K562 (cell line): ENCODE results near the gene FRG2. TPM values are rescaled to one million over a fixed set of nuclear protein-coding genes. Genes with fewer than 3 reads are reported as not detected.
"Not testable (repeated sequence)": the region's sequence is repeated elsewhere in the genome, so short reads cannot be mapped to it uniquely, and the experiment has no call there.

Source experiments
- ATAC-seq: fragments of 200-7000 bp; cut with Tn5 transposase; 3 replicates; pipeline ENCODE4 v1.9.1; 2020; ENCODE audit warnings: moderate library complexity
- BruUV-seq: library from RNA; stranded (reverse); fragments of 400-500 nt; replicated peaks from 2 replicates; lab custom pipeline; 2021; lab: Mats Ljungman, UMichigan
- CTCF ChIA-PET: fragments of 300-600 bp; formaldehyde crosslinking; extraction: SDS; loops from one replicate; lab custom pipeline; 2021; ENCODE audit warnings: low intra/inter-chr PET ratio; lab: Yijun Ruan, JAX
- POLR2A ChIA-PET: fragments of 300-600, 350-650 bp; sonication (Branson Sonifier 250); formaldehyde crosslinking; extraction: SDS; loops from one replicate; lab custom pipeline; 2021; ENCODE audit warnings: antibody characterized with exemption, inconsistent platforms; lab: Yijun Ruan, JAX
- DNase-seq, 4 experiments: peaks; one replicate each; pipeline versions ENCODE4 v3.0.0 to v3.0.0-alpha.2; 2011 to 2018; ENCODE audit warnings: low spot score in 3 of 4, mixed read lengths in 3 of 4; ENCODE audit errors: extremely low read depth in 1 of 4
- FAIRE-seq: peaks from 2 replicates; lab custom pipeline; 2011; peaks lifted over from hg19 to GRCh38; lab: Jason Lieb, UNC
- H2AFZ ChIP-seq: 2 replicates; pipeline ENCODE4 v1.6.0; 2011; ENCODE audit warnings: low read depth, low read length, control low read depth, inconsistent platforms
- H3K27ac ChIP-seq: fragments of 200-600 bp; 3 replicates; pipeline ENCODE4 v1.8.0; 2011; ENCODE audit warnings: low read depth, mild to moderate bottlenecking, control low read depth, inconsistent platforms, low read length, moderate library complexity, mixed read lengths; ENCODE audit errors: extremely low read depth
- H3K27me3 ChIP-seq, 2 experiments: fragments of 300-600 bp in 1 of 2; 2 replicates in 1 of 2; 3 replicates in 1 of 2; pipeline versions ENCODE4 v1.6.0 to v1.8.0; 2011; ENCODE audit warnings: inconsistent platforms in 2 of 2, low read length in 2 of 2, mild to moderate bottlenecking in 1 of 2, mixed read lengths in 1 of 2, moderate library complexity in 1 of 2; ENCODE audit not compliant: control insufficient read depth in 2 of 2, insufficient read depth in 2 of 2
- H3K36me3 ChIP-seq: fragments of 300-600 bp; 3 replicates; pipeline ENCODE4 v1.8.0; 2011; ENCODE audit warnings: mild to moderate bottlenecking, low read length, inconsistent platforms; ENCODE audit not compliant: control insufficient read depth, insufficient read depth
- H3K4me1 ChIP-seq, 2 experiments: fragments of 200-600 bp in 1 of 2; replicated peaks in 1 of 2; 2 replicates in 1 of 2; 3 replicates in 1 of 2; pipeline versions ENCODE4 v1.5.1 to v1.8.0; 2011; ENCODE audit warnings: inconsistent platforms in 2 of 2, low read length in 2 of 2, mild to moderate bottlenecking in 1 of 2, mixed read lengths in 1 of 2, moderate library complexity in 1 of 2; ENCODE audit not compliant: control insufficient read depth in 2 of 2, insufficient read depth in 2 of 2
- H3K4me2 ChIP-seq: 2 replicates; pipeline ENCODE4 v1.6.1; 2011; ENCODE audit warnings: low read length, control low read depth, inconsistent platforms, mixed read lengths; ENCODE audit not compliant: insufficient read depth
- H3K4me3 ChIP-seq: fragments of 200-600 bp; sonication (generic), shearing (Covaris generic); 2 replicates; pipeline ENCODE4 v1.5.1; 2016; ENCODE audit warnings: control low read depth, inconsistent platforms
- H3K79me2 ChIP-seq: fragments of 200-600 bp; 3 replicates; pipeline ENCODE4 v1.8.0; 2011; ENCODE audit warnings: low read length, inconsistent platforms; ENCODE audit not compliant: control insufficient read depth, insufficient read depth
- H3K9ac ChIP-seq, 2 experiments: 2 replicates each; pipeline versions ENCODE4 v1.6.0 to v1.6.1; 2011; ENCODE audit warnings: low read depth in 2 of 2, low read length in 2 of 2, control low read depth in 1 of 2, inconsistent platforms in 1 of 2, mild to moderate bottlenecking in 1 of 2, mixed read lengths in 1 of 2; ENCODE audit not compliant: insufficient read depth in 1 of 2
- H3K9me1 ChIP-seq: one replicate; pipeline ENCODE4 v1.6.0; 2011; ENCODE audit warnings: inconsistent platforms, mild to moderate bottlenecking, low read length, moderate library complexity; ENCODE audit not compliant: control insufficient read depth, insufficient read depth
- H3K9me3 ChIP-seq: replicated peaks from 2 replicates; pipeline ENCODE4 v1.5.1; 2011; ENCODE audit warnings: low read depth, low read length, inconsistent platforms; ENCODE audit not compliant: control insufficient read depth, insufficient read depth
- H4K20me1 ChIP-seq: replicated peaks from 2 replicates; pipeline ENCODE4 v1.6.1; 2011; ENCODE audit warnings: low read length, inconsistent platforms, mixed read lengths; ENCODE audit not compliant: control insufficient read depth, insufficient read depth
- CEBPB ChIP-seq: fragments of 450-650 bp; IDR thresholded peaks from 2 replicates; pipeline ENCODE4 v1.6.1; 2016; ENCODE audit warnings: missing genetic modification characterization, missing compliant biosample characterization
- PRDM10 ChIP-seq: fragments of 450-650 bp; IDR thresholded peaks from 2 replicates; pipeline ENCODE4 v1.6.1; 2018; ENCODE audit not compliant: partially characterized antibody
- WGBS: fragments of 100-300 bp; shearing (Covaris generic); methylation state at CpG from one replicate; pipeline ENCODE4 v1.1.6; 2016; ENCODE audit warnings: low coverage, mixed read lengths; ENCODE audit not compliant: insufficient coverage; ENCODE audit errors: missing lambda C conversion rate; 5-methylcytosine and 5-hydroxymethylcytosine counted together
- in situ Hi-C: fragments of 300-500 bp; cut with MboI; formaldehyde crosslinking; loops from 4 replicates; pipeline ENCODE4 v1.15.0; 2018; ENCODE audit warnings: inconsistent platforms, mixed read lengths
- intact Hi-C: fragments of 100-400 bp; cut with micrococcal nuclease; formaldehyde crosslinking; loops from 2 replicates; pipeline ENCODE4 v1.14.2; 2022
- polyA plus RNA-seq, 8 experiments: library from polyadenylated mRNA; depleted of rRNA in 4 of 8; stranded (reverse) in 5 of 8; unstranded in 3 of 8; fragments of >200 nt; fragmentation: Nextera tagmentation in 2 of 8; fragmentation: Illumina TruSeq in 1 of 8; extraction: Ambion mirVana in 2 of 8; extraction: Trizol in 1 of 8; gene quantifications; 2 replicates each; pipeline versions ENCODE4 v1.2.1 to v1.2.3, GENCODE V29; 2011 to 2014; ENCODE audit warnings: inconsistent platforms in 1 of 8, missing spikeins in 1 of 8
- total RNA-seq, 7 experiments: library from RNA; depleted of rRNA in 6 of 7; stranded (reverse); fragments of >200 nt in 6 of 7; fragmentation: Illumina TruSeq in 2 of 7; extraction: Trizol in 2 of 7; gene quantifications; 2 replicates each; pipeline versions ENCODE4 v1.2.1 to v1.2.3, GENCODE V29; 2011 to 2021; ENCODE audit warnings: low replicate concordance in 1 of 7
- TF ChIP-seq, protein P1 (sequence below), 3 experiments: IDR thresholded peaks in 2 of 3; conservative IDR thresholded peaks in 1 of 3; 2 replicates each; pipeline ENCODE4 v1.5.1; 2011 to 2012; ENCODE audit warnings: low read length in 3 of 3, mild to moderate bottlenecking in 3 of 3, control low read depth in 2 of 3, improper control_type of control experiment in 1 of 3, inconsistent platforms in 1 of 3, low read depth in 1 of 3, mixed read lengths in 1 of 3, moderate library complexity in 1 of 3; ENCODE audit not compliant: insufficient read depth in 2 of 3

The FRG2 gene
- total and polyA plus RNA-seq, 9 of the 15 experiments (the other 6 are each of a cell fraction or from before 2014, with no cell fraction given), result 0.07 to 0.13 (median 0.10) TPM; not detected in 5

DNA sequence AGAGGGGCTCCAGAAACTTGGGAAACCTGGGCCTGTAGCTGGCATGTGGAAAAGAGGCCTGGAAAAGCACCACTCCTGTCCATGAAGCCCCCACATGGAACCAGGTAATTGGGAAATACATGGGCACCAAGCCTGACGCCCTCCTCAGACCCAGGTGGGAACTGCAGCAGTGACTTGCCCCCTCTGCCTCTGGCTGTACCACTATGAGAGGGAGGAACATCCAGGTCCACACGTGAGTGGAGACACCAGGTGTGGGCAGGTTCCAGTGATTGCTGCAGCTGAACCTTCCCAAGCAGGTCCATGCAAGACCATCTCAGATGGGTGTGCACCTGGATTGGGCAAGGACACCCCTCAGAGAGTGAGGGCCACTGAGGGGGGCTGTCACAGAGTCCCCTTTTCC is 46.8 kb downstream of the FRG2 start:
- H3K9ac ChIP-seq, BruUV-seq, H3K4me2 ChIP-seq, H3K9me3 ChIP-seq, H3K4me3 ChIP-seq, H3K27ac ChIP-seq, H3K9me1 ChIP-seq, H2AFZ ChIP-seq, FAIRE-seq, POLR2A ChIA-PET, H4K20me1 ChIP-seq, H3K36me3 ChIP-seq, in situ Hi-C loops, H3K4me1 ChIP-seq, CTCF ChIA-PET, H3K79me2 ChIP-seq, intact Hi-C loops: not testable (repeated sequence)
- DNase-seq, result peak in 3 of 4 experiments; percentile 6 to 22 (median 6)
- peaks cover 0 to 14% of the 10 kb centered on the region in 2 experiments; a peak in 4 of 5 replicates for H3K27me3 ChIP-seq
- peak; percentile 63; the same call in 2 of the 3 replicates for ATAC-seq
- TF ChIP-seq PRDM10 (peak; percentile 83), CEBPB (tag) (0 out of 2 replicates have a peak, but pooled peaks have one; percentile 11)
- TF ChIP-seq, protein P1, sequence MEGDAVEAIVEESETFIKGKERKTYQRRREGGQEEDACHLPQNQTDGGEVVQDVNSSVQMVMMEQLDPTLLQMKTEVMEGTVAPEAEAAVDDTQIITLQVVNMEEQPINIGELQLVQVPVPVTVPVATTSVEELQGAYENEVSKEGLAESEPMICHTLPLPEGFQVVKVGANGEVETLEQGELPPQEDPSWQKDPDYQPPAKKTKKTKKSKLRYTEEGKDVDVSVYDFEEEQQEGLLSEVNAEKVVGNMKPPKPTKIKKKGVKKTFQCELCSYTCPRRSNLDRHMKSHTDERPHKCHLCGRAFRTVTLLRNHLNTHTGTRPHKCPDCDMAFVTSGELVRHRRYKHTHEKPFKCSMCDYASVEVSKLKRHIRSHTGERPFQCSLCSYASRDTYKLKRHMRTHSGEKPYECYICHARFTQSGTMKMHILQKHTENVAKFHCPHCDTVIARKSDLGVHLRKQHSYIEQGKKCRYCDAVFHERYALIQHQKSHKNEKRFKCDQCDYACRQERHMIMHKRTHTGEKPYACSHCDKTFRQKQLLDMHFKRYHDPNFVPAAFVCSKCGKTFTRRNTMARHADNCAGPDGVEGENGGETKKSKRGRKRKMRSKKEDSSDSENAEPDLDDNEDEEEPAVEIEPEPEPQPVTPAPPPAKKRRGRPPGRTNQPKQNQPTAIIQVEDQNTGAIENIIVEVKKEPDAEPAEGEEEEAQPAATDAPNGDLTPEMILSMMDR (IDR thresholded peaks at IDR 0.05 in 2 of 3, conservative IDR thresholded peaks at IDR 0.05 in 1 of 3; ENCODE audit: insufficient read depth in 2 of 3, low read depth in 1 of 3, low read length in 3 of 3), result peak in 2 of 3 experiments; percentile 11 to 38; a peak in 1 of 6 replicates
- 5% methylated on average over 2 of the region's 2 CpGs for WGBS
